Right lung (tissue), 10 donors: ENCODE measurements around the gene TXNDC8. TPM values are rescaled to one million over a fixed set of nuclear protein-coding genes. Genes with fewer than 3 reads are reported as not detected.
"Not testable (repeated sequence)": the region's sequence is repeated elsewhere in the genome, so short reads cannot be mapped to it uniquely, and the experiment has no call there.

Source experiments
- DNase-seq, 2 donors: peaks; one replicate each; pipeline ENCODE4 v3.0.0-alpha.2; 2013
- long read RNA-seq, 8 donors: transcript quantifications; one replicate each; lab custom pipeline, GENCODE V29; 2026
- polyA plus RNA-seq, 5 donors: library from polyadenylated mRNA; unstranded; fragments of 120-200 nt; gene quantifications; one replicate each; pipeline versions ENCODE4 v1.2.1 to v1.2.3, GENCODE V29; 2013; ENCODE audit warnings: inconsistent platforms in 1 of 5, low replicate concordance in 1 of 5; ENCODE audit not compliant: insufficient read length in 5 of 5, insufficient read depth in 1 of 5

TXNDC8 gene
- not detected for polyA plus RNA-seq
- long read RNA-seq, donor 1, result 0 reads
- long read RNA-seq, donor 2, result 0 reads
- long read RNA-seq, donor 3, result 0 reads
- long read RNA-seq, donor 4, result 0 reads
- long read RNA-seq, donor 5, result 0 reads
- long read RNA-seq, donor 6, result 0 reads
- long read RNA-seq, donor 7, result 0 reads
- long read RNA-seq, donor 8, result 0 reads

GRCh38 chr9:110337727-110338126 lies at the start of gene TXNDC8:
Gene TXNDC8, minus strand, starts transcription at chr9:110337863.
- no peak for DNase-seq

GRCh38 chr9:110383491-110383890 lies 45.8 kb upstream of the TXNDC8 start:
- no peak for DNase-seq

GRCh38 chr9:110382731-110383130 lies 45.1 kb upstream of the TXNDC8 start:
- no peak for DNase-seq

- DNase-seq, result peak in 1 of 2 donors; percentile 1
Measured at GRCh38 chr9:110371411-110372007, 33.8 kb upstream of the TXNDC8 start.

- no peak for DNase-seq
Measured at GRCh38 chr9:110370315-110370714, 32.7 kb upstream of the TXNDC8 start.

- no peak for DNase-seq
Measured at GRCh38 chr9:110364451-110364850, 26.8 kb upstream of the TXNDC8 start.

- DNase-seq, result not testable (repeated sequence)
Measured at GRCh38 chr9:110358992-110359391, 21.3 kb upstream of the TXNDC8 start.

GRCh38 chr9:110357505-110357904 lies 19.8 kb upstream of the TXNDC8 start:
- no peak for DNase-seq

- no peak for DNase-seq
Measured at GRCh38 chr9:110356639-110357395, 19.2 kb upstream of the TXNDC8 start.

- DNase-seq, result no peak
Measured at GRCh38 chr9:110355911-110356310, 18.2 kb upstream of the TXNDC8 start.

GRCh38 chr9:110351009-110351467 lies 13.4 kb upstream of the TXNDC8 start:
- DNase-seq, result no peak

- DNase-seq, result no peak
Measured at GRCh38 chr9:110346325-110346724, 8.7 kb upstream of the TXNDC8 start.

- DNase-seq, result no peak
Measured at GRCh38 chr9:110344821-110345220, 7.2 kb upstream of the TXNDC8 start.

GRCh38 chr9:110343551-110343950 lies 5.9 kb upstream of the TXNDC8 start:
- no peak for DNase-seq

GRCh38 chr9:110340306-110340705 lies 2.6 kb upstream of the TXNDC8 start:
- DNase-seq, result no peak

GRCh38 chr9:110338143-110338542 lies 480 bp upstream of the TXNDC8 start:
- DNase-seq, result no peak

- DNase-seq, result no peak
Measured at GRCh38 chr9:110336363-110336762, 1.3 kb downstream of the TXNDC8 start.

- DNase-seq, result no peak
Measured at GRCh38 chr9:110334871-110335270, 2.8 kb downstream of the TXNDC8 start.

- DNase-seq, result no peak
Measured at GRCh38 chr9:110334183-110334582, 3.5 kb downstream of the TXNDC8 start.

GRCh38 chr9:110332766-110333165 lies 4.9 kb downstream of the TXNDC8 start:
- DNase-seq, result no peak

GRCh38 chr9:110330484-110331105 lies 7.1 kb downstream of the TXNDC8 start:
- no peak for DNase-seq

- no peak for DNase-seq
Measured at GRCh38 chr9:110329639-110330230, 7.9 kb downstream of the TXNDC8 start.
